Fibroblast of skin of left quadriceps (primary cell): ENCODE measurements around the gene ZCCHC14.
"Not testable (repeated sequence)": the region's sequence is repeated elsewhere in the genome, so short reads cannot be mapped to it uniquely, and the experiment has no call there.

ENCODE experiments used
- DNase-seq, 2 experiments: peaks; one replicate each; pipeline ENCODE4 v3.0.0-alpha.2; 2013; ENCODE audit warnings: low read depth in 2 of 2

Gene ZCCHC14

DNA sequence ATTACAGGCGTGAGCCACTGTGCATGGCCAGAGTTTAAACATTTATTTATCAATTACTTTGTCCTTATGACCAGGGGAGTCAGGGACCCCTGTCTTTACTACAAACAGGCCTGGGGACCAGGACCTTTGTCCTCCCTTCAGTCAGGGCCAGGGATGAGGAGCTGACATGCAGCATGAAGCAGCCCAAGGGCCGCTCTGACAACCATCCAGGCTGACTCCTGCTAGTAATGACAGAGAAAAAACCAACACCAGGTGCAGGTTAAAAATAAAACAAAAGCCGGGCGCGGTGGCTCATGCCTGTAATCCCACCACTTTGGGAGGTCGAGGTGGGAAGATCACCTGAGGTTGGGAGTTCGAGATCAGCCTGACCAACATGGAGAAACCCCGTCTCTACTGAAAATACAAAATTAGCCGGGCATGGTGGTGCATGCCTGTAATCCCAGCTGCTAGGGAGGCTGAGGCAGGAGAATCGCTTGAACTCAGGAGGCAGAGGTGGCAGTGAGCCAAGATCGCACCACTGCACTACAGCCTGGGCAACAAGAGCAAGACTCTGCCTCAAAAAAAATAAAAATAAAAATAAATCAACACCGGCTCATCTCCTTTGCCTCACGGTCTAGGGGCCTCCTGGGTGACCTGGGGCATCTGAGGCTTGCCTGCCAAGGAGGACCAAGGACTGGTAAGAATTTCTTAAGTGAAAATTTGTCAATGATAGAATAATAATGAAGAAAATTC is 129.8 kb downstream of the ZCCHC14 start:
- DNase-seq, result not testable (repeated sequence)

DNA sequence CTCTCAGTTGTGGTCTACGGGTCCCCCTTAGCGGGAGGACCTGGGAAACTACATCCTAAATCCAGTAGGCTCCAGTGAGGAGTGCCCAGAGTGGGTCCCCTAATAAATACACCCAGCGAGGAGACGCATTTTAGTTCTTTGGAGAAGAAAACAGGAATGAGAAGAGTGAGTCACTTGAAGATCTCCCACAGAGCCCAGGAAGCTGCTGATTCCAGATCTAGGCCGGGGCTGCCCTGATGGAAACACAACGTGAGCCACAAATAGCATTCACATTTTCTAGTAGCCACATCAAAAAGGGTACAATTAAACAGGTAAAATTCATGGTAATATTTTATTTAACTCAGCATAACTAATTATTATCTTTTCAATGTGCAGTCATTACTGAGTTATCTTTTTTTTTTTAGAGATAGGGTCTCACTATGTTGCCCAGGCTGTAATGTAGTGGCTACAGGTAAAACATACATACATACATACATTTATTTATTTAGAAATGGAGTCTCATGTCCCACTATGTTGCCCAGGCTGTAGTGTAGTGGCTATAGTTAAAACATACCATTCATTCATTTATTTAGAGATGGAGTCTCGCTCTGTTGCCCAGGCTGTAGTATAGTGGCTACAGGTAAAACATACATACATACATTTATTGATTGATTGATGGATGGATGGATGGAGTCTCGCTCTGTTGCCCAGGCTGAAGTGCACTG is 130.8 kb downstream of the ZCCHC14 start:
- DNase-seq, result no peak

DNA sequence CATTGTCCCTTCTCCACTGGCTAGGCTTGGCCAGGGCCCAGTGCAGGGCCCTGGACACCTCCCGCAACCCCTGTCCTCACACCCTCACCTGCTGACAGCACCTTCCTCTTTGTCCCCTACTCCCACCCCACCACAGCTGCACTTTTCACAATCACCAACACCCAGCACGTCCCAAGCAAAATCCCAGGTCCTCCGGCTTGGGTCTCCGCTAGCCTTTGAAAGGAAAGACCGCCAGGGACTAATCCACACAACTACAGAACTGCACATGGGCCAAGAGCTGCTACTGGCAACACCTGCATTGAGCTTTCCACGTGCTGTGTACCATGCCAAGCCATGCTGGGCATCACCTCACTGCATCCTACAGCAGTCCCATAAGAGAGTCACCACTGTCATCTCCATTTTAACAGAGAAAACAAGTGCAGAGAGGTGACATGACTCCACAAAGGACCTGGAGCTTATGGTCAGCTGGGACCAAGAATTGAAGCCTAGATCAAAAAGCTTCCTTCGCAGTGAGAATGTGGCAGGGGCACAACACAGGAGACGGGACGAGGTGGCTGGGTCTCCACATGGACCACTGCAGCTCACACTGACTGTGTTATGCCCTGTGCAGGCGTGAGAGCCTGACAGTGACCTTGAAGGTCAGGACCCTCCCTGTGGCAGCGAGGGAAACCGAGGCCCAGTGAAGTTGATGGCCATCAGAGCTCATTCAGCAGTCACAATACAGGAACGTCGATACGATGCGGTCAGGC is 131.8 kb downstream of the ZCCHC14 start:
- DNase-seq, result no peak

DNA sequence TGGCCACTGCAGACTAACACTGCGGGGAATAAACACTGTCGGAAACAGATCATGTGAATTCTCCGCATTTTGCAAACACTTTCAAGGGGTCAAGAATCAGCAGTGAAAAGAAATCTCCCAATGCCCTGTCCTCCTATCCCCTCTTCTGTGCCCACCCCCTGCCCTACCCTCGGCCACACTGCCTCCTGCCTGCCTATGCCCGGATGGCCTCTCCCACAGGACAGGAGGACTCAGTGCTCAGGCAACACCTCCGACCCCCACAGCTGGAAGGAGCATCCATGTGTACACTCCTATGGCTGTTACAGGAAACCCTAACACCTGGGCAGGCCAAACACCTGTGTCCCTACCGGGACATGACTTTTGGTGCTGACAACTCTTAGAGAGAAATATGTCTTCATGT is 133.7 kb downstream of the ZCCHC14 start:
- DNase-seq, result no peak

DNA sequence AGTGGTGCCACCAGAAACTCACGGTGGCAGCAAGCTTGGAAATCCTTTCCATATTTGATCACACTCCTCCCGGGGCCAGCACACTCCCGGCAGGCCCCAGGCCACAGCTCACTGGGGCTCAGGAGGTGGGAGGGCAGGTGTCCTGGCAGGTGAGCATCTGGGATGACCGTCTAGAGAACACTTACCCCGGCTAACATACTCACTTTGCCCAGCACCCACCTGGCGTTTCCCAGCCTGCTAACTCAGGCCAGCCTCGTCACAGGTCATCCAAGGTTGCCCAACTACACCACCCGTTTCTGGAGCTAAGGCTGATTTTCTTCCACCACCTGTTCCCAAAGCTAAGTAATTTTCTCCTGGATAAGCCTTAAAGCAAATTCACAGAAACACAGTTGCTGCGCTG is 134.1 kb downstream of the ZCCHC14 start:
- no peak for DNase-seq

DNA sequence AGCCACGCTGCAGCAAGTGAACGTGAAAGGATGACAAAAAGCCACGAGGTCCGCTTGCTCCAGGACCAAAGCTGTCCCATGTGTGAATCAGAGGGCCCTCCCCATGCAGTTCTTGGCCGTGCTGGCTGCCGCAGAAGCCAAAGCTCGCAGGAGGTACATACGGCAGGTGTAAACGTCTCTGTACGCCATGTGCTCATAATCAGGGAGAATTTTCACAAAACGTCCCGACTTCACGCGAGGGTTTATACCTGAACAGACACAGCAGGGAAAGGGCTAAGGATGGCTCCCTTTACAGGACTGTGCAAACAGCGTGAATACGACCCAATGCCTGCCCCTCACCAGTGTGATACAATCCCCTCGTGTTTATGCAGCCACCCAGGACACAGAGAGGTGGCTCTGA is 134.6 kb downstream of the ZCCHC14 start:
- no peak for DNase-seq

DNA sequence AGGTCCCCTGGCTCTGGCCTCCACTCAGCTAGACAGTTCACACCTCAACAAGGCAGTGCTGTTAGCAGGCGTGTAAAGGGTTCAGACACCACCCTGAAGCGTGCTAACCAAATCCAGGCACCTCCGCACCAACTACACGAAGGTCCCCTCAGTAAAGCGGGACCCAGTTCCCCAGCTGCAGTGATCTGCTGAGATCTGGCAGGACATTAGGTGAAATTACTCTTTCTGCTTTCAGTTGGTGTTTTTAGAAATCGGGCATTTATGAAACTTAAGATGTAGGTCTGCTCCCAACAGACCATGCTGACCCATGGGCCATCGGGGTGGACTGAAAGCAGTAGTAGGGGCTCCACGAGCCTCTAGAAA is 136.4 kb downstream of the ZCCHC14 start:
- DNase-seq, result no peak
